GM23338 (cell line): ENCODE measurements around the gene ZNF648. TPM values are rescaled to one million over a fixed set of nuclear protein-coding genes. Genes with fewer than 3 reads are reported as not detected.
"Not testable (repeated sequence)": the region's sequence is repeated elsewhere in the genome, so short reads cannot be mapped to it uniquely, and the experiment has no call there.

ENCODE experiments used
- ATAC-seq: fragments of 200-7000 bp; cut with Tn5 transposase; 3 replicates; pipeline ENCODE4 v1.9.1; 2020
- DNase-seq: peaks from one replicate; pipeline ENCODE4 v3.0.0-alpha.2; 2015; ENCODE audit warnings: low spot score
- H2AFZ ChIP-seq: fragments of 200-600 bp; sonication (generic); 2 replicates; pipeline ENCODE4 v1.8.0; 2016; ENCODE audit warnings: antibody characterized with exemption, mild to moderate bottlenecking, moderate library complexity
- H3F3A ChIP-seq: fragments of 200-600 bp; sonication (generic); replicated peaks from 2 replicates; pipeline ENCODE4 v1.8.0; 2017; ENCODE audit warnings: antibody characterized with exemption, mixed run types, low read depth
- H3K27ac ChIP-seq: fragments of 200-600 bp; sonication (generic); 2 replicates; pipeline ENCODE4 v1.6.1; 2016; ENCODE audit warnings: low read depth
- H3K27me3 ChIP-seq: fragments of 200-600 bp; sonication (generic); 2 replicates; pipeline ENCODE4 v1.8.0; 2016; ENCODE audit warnings: mild to moderate bottlenecking, mixed run types, moderate library complexity; ENCODE audit not compliant: insufficient read depth
- H3K36me3 ChIP-seq: fragments of 200-600 bp; sonication (generic); 2 replicates; pipeline ENCODE4 v1.8.0; 2016; ENCODE audit warnings: mild to moderate bottlenecking; ENCODE audit not compliant: insufficient read depth
- H3K4me1 ChIP-seq: fragments of 200-600 bp; sonication (generic); 2 replicates; pipeline ENCODE4 v1.8.0; 2016; ENCODE audit warnings: mild to moderate bottlenecking, moderate library complexity; ENCODE audit not compliant: insufficient read depth
- H3K4me2 ChIP-seq: fragments of 200-600 bp; sonication (generic); 2 replicates; pipeline ENCODE4 v1.7.1; 2017; ENCODE audit warnings: mixed run types
- H3K4me3 ChIP-seq: fragments of 200-600 bp; sonication (generic); 2 replicates; pipeline ENCODE4 v1.6.1; 2016; ENCODE audit warnings: mixed run types
- H3K79me2 ChIP-seq: fragments of 200-600 bp; sonication (generic); replicated peaks from 2 replicates; pipeline ENCODE4 v1.8.0; 2017; ENCODE audit warnings: mild to moderate bottlenecking; ENCODE audit not compliant: insufficient read depth
- H3K9me2 ChIP-seq: fragments of 200-600 bp; sonication (generic); 2 replicates; pipeline ENCODE4 v1.8.0; 2017; ENCODE audit not compliant: insufficient read depth
- H4K20me1 ChIP-seq: fragments of 200-600 bp; sonication (generic); replicated peaks from 2 replicates; pipeline ENCODE4 v1.8.0; 2017; ENCODE audit warnings: mild to moderate bottlenecking; ENCODE audit not compliant: insufficient read depth
- H3K27ac Mint-ChIP-seq: 2 replicates; pipeline ENCODE4 v1.8.0; 2020; ENCODE audit warnings: inconsistent platforms, mild to moderate bottlenecking, moderate library complexity, mixed read lengths
- H3K27me3 Mint-ChIP-seq: 3 replicates; pipeline ENCODE4 v1.8.0; 2022; ENCODE audit warnings: low read depth, mild to moderate bottlenecking, moderate library complexity, mixed read lengths, inconsistent platforms; ENCODE audit not compliant: insufficient read depth, poor library complexity
- H3K36me3 Mint-ChIP-seq: 3 replicates; pipeline ENCODE4 v1.8.0; 2021; ENCODE audit warnings: low read depth, mild to moderate bottlenecking, inconsistent platforms, moderate library complexity, mixed read lengths
- H3K4me1 Mint-ChIP-seq: 3 replicates; pipeline ENCODE4 v1.8.0; 2020; ENCODE audit warnings: mild to moderate bottlenecking, inconsistent platforms, mixed read lengths
- H3K4me3 Mint-ChIP-seq: 3 replicates; pipeline ENCODE4 v1.8.0; 2021; ENCODE audit warnings: moderate library complexity, mild to moderate bottlenecking, inconsistent platforms, mixed read lengths
- H3K9me3 Mint-ChIP-seq: 3 replicates; pipeline ENCODE4 v1.8.0; 2020; ENCODE audit warnings: moderate library complexity, mild to moderate bottlenecking, inconsistent platforms, mixed read lengths
- CREB1 ChIP-seq: fragments of 250-450 bp; sonication (Bioruptor Pico); IDR thresholded peaks from 2 replicates; pipeline ENCODE4 v1.5.0; 2020; ENCODE audit warnings: low read depth, mild to moderate bottlenecking, moderate library complexity
- EZH2 ChIP-seq: fragments of 200-600 bp; sonication (generic); IDR thresholded peaks from one replicate; pipeline ENCODE4 v1.8.0; 2017; ENCODE audit warnings: antibody characterized with exemption, mild to moderate bottlenecking, low read depth; ENCODE audit not compliant: unreplicated experiment
- EZH2phosphoT487 ChIP-seq: fragments of 200-600 bp; sonication (generic); IDR thresholded peaks from one replicate; pipeline ENCODE4 v1.8.1; 2018; ENCODE audit warnings: antibody characterized with exemption; ENCODE audit not compliant: unreplicated experiment
- JUNB ChIP-seq: IDR thresholded peaks from one replicate; pipeline ENCODE4 v1.6.1; 2016; ENCODE audit warnings: antibody characterized with exemption; ENCODE audit not compliant: unreplicated experiment
- ZNF331 ChIP-seq: fragments of 250-450 bp; sonication (Bioruptor Pico); IDR thresholded peaks from 2 replicates; pipeline ENCODE4 v1.5.0; 2020; ENCODE audit warnings: low read depth, mild to moderate bottlenecking, moderate library complexity
- ZNF462 ChIP-seq: fragments of 250-450 bp; sonication (Bioruptor Pico); IDR thresholded peaks from 2 replicates; pipeline ENCODE4 v1.5.0; 2020; ENCODE audit warnings: mild to moderate bottlenecking, moderate library complexity
- polyA plus RNA-seq: library from polyadenylated mRNA; unstranded; fragments of >200 nt; fragmentation: Nextera tagmentation; extraction: Ambion mirVana; gene quantifications from 2 replicates; pipeline ENCODE4 v1.2.1, GENCODE V29; 2016
- total RNA-seq: library from RNA; depleted of rRNA; stranded (reverse); fragments of >200 nt; shearing (Covaris generic); gene quantifications from 2 replicates; pipeline ENCODE4 v1.2.3, GENCODE V29; 2014

The ZNF648 gene
- total and polyA plus RNA-seq, 2 experiments from 2014 or later: 0.24 to 1.2 TPM

- TF ChIP-seq ZNF462 (CRISPR knock-in tag) (no peak), JUNB (no peak)
Measured at GRCh38 chr1:182095946-182096345, 34.4 kb upstream of the ZNF648 start (continued).

GRCh38 chr1:182094514-182095005 lies 33.0 kb upstream of the ZNF648 start:
- DNase-seq, H3K4me1 ChIP-seq, H3K4me1 Mint-ChIP-seq, H2AFZ ChIP-seq, H3K27ac ChIP-seq, H3K79me2 ChIP-seq, H3K4me3 ChIP-seq, H3K4me3 Mint-ChIP-seq, H4K20me1 ChIP-seq, H3K36me3 Mint-ChIP-seq, H3K36me3 ChIP-seq, H3K27ac Mint-ChIP-seq, ATAC-seq, H3K9me3 Mint-ChIP-seq, H3K27me3 Mint-ChIP-seq, H3F3A ChIP-seq, H3K4me2 ChIP-seq, H3K27me3 ChIP-seq: not testable (repeated sequence)
- peaks cover 13% of the 10 kb centered on the region; the same call in 1 of the 2 replicates for H3K9me2 ChIP-seq

GRCh38 chr1:182093781-182094180 lies 32.3 kb upstream of the ZNF648 start:
- Mint-ChIP-seq H3K9me3 (peaks cover under 1% of the 10 kb centered on the region; the same call in 2 of the 3 replicates), H3K36me3 (peaks cover under 1% of the 10 kb centered on the region; the same call in 1 of the 3 replicates), H3K4me3 (no peak overlapping the region), H3K27me3 (peaks cover 2% of the 10 kb centered on the region), H3K4me1 (peaks cover 8% of the 10 kb centered on the region), H3K27ac (no peak overlapping the region)
- no peak overlapping the region for H3K4me3 ChIP-seq
- no peak overlapping the region for H3K27ac ChIP-seq
- no peaks in the 10 kb centered on the region for H3K36me3 ChIP-seq
- peak overlapping the region; percentile 66; the same call in 1 of the 2 replicates for H2AFZ ChIP-seq
- no peaks in the 10 kb centered on the region for H3K27me3 ChIP-seq
- no peak overlapping the region for H3K4me2 ChIP-seq
- no peaks in the 10 kb centered on the region for H3K79me2 ChIP-seq
- DNase-seq (no peak), ATAC-seq (no peak)
- peaks cover 13% of the 10 kb centered on the region; the same call in 1 of the 2 replicates for H3K9me2 ChIP-seq
- no peaks in the 10 kb centered on the region for H3F3A ChIP-seq
- H3K4me1 ChIP-seq: peaks cover 6% of the 10 kb centered on the region; the same call in 1 of the 2 replicates
- H4K20me1 ChIP-seq: no peaks in the 10 kb centered on the region
- TF ChIP-seq ZNF331 (CRISPR knock-in tag): no peak
- TF ChIP-seq JUNB: no peak
- TF ChIP-seq CREB1 (CRISPR knock-in tag): no peak
- no peak for TF ChIP-seq EZH2phosphoT487
- TF ChIP-seq EZH2: no peak
